ENCODE data around the gene CCDC85A.

CCDC85A gene

DNA sequence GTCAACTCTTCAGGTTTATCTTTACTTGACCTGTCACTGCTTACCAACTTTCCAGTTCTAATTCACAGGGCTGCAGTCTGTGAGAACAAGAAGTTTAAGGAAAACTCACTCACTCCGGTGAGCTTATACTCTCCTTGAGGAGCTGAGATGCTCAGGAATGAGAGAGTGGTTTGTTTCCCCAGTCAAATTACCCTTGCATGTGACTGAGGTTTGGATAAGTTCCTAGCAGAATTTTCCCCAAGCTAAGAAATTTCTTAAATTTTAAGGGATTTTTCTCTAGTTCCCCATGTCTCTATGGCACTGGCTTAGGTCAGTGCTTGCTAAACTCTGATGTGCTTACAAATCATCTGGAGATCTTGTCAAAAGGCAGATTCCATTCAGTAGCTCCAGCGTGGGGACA is 12.8 kb upstream of the CCDC85A start:
- no peaks in the 10 kb centered on the region for H3K36me3 ChIP-seq (ENCODE audit: insufficient read depth, low read length)
- no peak overlapping the region for H3K4me3 ChIP-seq (ENCODE audit: low read length)
- no peak overlapping the region for H3K9ac ChIP-seq (ENCODE audit: low read depth, low read length)
- 100% methylated on average over 1 of the region's 2 CpGs for WGBS
- peaks cover 55% of the 10 kb centered on the region for H3K27me3 ChIP-seq (ENCODE audit: insufficient read depth, low read length)
- no peaks in the 10 kb centered on the region for H3K4me1 ChIP-seq (ENCODE audit: insufficient read depth, low read length)
- no peaks in the 10 kb centered on the region for H3K9me3 ChIP-seq (ENCODE audit: insufficient read depth, low read depth, low read length)
- H3K27ac ChIP-seq (ENCODE audit: low read depth, low read length) = no peak overlapping the region

DNA sequence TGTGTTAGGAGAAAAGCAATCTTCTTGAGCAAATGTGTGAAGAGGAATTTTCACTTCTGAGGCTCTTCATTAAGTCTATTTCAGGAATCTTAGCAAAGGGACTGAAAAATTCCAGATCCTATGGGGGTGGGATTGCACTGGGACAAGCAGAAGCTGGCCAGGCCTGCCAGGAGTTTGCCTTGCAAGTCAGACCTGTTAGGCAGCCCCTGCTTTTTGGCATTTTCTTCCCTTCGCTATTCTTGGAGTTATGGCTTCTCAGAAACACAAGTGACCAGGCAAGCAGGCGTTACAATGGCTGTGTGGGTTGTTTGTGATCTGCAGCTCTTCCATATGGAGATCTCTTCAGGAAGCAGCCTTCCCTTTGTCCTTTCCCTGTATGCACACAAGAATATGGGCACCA is 8.0 kb upstream of the CCDC85A start:
- H3K36me3 ChIP-seq (ENCODE audit: insufficient read depth, low read length) = no peaks in the 10 kb centered on the region
- H3K9me3 ChIP-seq (ENCODE audit: insufficient read depth, low read depth, low read length) = no peaks in the 10 kb centered on the region
- no peak overlapping the region for H3K9ac ChIP-seq (ENCODE audit: low read depth, low read length)
- no peak overlapping the region for H3K27ac ChIP-seq (ENCODE audit: low read depth, low read length)
- H3K4me3 ChIP-seq (ENCODE audit: low read length) = no peak overlapping the region
- WGBS = 63% methylated on average over 2 of the region's 2 CpGs
- peaks cover 73% of the 10 kb centered on the region for H3K27me3 ChIP-seq (ENCODE audit: insufficient read depth, low read length)
- no peaks in the 10 kb centered on the region for H3K4me1 ChIP-seq (ENCODE audit: insufficient read depth, low read length)

DNA sequence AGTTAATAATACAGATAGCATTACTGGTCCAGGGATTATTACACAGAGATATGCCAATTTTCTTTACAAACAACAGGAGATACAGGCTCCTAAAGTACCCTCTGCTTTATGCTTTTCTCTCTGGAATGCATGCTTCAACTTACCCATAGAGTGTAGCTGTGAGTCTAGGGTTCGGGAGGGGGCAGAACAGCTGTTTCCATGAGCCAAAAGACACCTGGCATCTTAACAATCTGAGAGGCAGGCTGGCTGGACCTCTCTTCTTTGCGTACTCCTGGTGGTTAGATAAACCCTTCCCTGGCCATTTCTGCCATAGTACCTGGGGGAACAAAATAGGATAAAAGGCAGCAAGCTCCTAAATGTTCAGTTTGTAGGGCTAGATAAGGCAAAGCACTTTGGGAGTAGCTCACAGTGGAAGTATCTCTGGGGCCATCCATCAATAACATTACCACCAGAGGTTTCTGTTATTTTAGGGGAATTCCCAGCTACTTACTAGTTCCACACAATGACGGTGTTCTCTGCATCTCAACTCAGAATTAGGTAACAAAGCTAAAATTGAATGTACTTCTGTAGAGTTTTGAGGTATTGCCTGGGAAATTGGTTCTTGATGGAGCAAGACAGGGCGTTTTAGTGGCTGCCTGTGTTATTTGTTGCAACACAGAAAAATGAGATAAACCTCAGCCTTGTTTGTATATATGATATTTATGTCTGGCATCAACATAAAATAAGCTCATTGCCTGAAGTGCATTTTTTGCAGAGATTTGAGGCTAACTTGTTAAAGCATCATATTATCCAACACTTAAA is 6.2 kb upstream of the CCDC85A start:
- no peak overlapping the region for H3K27ac ChIP-seq (ENCODE audit: low read depth, low read length)
- no peak overlapping the region for H3K4me3 ChIP-seq (ENCODE audit: low read length)
- 0 out of 2 replicates have a peak, but pooled peaks cover under 1% of the 10 kb centered on the region for H3K4me1 ChIP-seq (ENCODE audit: insufficient read depth, low read length)
- H3K36me3 ChIP-seq (ENCODE audit: insufficient read depth, low read length) = no peaks in the 10 kb centered on the region
- no peaks in the 10 kb centered on the region for H3K9me3 ChIP-seq (ENCODE audit: insufficient read depth, low read depth, low read length)
- 51% methylated on average over 3 of the region's 4 CpGs for WGBS
- peaks cover 77% of the 10 kb centered on the region for H3K27me3 ChIP-seq (ENCODE audit: insufficient read depth, low read length)
- no peak overlapping the region for H3K9ac ChIP-seq (ENCODE audit: low read depth, low read length)

DNA sequence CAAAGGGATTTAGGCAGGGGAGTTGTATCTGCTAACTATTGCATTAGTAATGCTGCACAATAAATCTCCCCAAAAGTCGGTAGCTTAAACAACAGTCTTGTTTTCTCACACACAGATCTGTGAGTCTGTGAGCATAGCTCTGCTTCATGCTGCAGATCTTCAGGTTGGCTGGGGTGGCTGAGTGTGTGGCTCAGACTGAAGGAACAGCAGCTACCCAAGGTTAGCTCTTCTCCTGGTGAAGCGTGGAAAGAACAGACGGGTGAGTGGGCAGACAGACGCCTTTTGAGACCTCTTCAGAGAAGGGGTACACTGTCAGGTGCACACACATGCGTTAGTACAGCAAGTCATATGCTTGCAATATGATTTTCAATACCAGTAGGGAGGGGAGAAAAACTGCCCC is 3.9 kb upstream of the CCDC85A start:
- 77% methylated on average over 5 of the region's 5 CpGs for WGBS
- H3K27ac ChIP-seq (ENCODE audit: low read depth, low read length) = no peak overlapping the region
- no peak overlapping the region for H3K4me3 ChIP-seq (ENCODE audit: low read length)
- H3K4me1 ChIP-seq (ENCODE audit: insufficient read depth, low read length) = peaks cover 6% of the 10 kb centered on the region; the same call in 1 of the 2 replicates
- no peaks in the 10 kb centered on the region for H3K9me3 ChIP-seq (ENCODE audit: insufficient read depth, low read depth, low read length)
- H3K27me3 ChIP-seq (ENCODE audit: insufficient read depth, low read length) = peaks cover 100% of the 10 kb centered on the region
- no peaks in the 10 kb centered on the region for H3K36me3 ChIP-seq (ENCODE audit: insufficient read depth, low read length)
- no peak overlapping the region for H3K9ac ChIP-seq (ENCODE audit: low read depth, low read length)

DNA sequence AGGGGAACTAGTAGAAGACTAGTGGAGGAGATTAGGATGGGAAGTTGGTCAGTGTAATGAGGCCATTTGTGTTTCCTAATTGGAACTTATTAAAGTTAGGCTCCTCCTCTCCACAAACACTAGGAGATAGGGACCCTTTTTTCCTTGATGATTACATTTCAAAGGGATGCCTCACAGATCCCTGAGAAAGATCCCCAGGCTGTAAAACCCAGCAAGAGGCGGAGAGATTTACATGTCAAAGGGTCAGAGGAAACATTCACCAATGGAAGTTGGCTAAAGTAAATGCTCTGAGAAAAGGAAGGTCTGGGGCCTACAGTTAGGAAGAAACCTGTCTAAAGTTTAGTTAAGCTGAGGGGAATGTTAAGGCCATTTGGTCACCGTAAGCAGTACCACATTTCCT is 1.4 kb upstream of the CCDC85A start:
- H3K4me3 ChIP-seq (ENCODE audit: low read length) = no peak overlapping the region
- peaks cover 100% of the 10 kb centered on the region for H3K27me3 ChIP-seq (ENCODE audit: insufficient read depth, low read length)
- peaks cover 12% of the 10 kb centered on the region; the same call in 1 of the 2 replicates for H3K4me1 ChIP-seq (ENCODE audit: insufficient read depth, low read length)
- 0% methylated on average over 2 of the region's 2 CpGs for WGBS
- no peaks in the 10 kb centered on the region for H3K9me3 ChIP-seq (ENCODE audit: insufficient read depth, low read depth, low read length)
- H3K9ac ChIP-seq (ENCODE audit: low read depth, low read length) = no peak overlapping the region
- no peaks in the 10 kb centered on the region for H3K36me3 ChIP-seq (ENCODE audit: insufficient read depth, low read length)
- no peak overlapping the region for H3K27ac ChIP-seq (ENCODE audit: low read depth, low read length)

DNA sequence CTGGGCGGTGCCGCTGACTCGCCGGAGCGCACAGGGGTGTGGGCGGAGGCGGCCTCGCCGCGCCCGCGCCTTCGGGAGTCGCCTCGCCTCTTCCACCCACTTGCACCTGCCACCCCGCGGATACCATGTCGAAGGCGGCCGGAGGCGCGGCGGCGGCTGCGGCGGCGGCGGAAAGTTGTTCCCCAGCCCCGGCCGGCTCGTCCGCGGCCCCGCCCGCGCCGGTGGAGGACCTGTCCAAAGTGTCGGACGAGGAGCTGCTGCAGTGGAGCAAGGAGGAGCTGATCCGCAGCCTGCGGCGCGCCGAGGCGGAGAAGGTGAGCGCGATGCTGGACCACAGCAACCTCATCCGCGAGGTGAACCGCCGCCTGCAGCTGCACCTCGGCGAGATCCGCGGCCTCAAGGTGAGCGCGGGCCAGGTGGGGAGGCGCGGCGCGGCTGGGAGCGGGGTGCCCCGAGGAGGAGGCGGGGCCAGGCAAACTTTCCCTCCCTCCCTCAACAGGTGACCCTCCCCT is 766 bp downstream of the CCDC85A start:
- no peak overlapping the region for H3K9ac ChIP-seq (ENCODE audit: low read depth, low read length)
- H3K27ac ChIP-seq (ENCODE audit: low read depth, low read length) = no peak overlapping the region
- under 1% methylated on average over 64 of the region's 64 CpGs for WGBS
- H3K4me1 ChIP-seq (ENCODE audit: insufficient read depth, low read length) = peaks cover 12% of the 10 kb centered on the region; the same call in 1 of the 2 replicates
- H3K36me3 ChIP-seq (ENCODE audit: insufficient read depth, low read length) = no peaks in the 10 kb centered on the region
- H3K9me3 ChIP-seq (ENCODE audit: insufficient read depth, low read depth, low read length) = no peaks in the 10 kb centered on the region
- peak overlapping the region; percentile 60 for H3K4me3 ChIP-seq (ENCODE audit: low read length)
- H3K27me3 ChIP-seq (ENCODE audit: insufficient read depth, low read length) = peaks cover 100% of the 10 kb centered on the region

DNA sequence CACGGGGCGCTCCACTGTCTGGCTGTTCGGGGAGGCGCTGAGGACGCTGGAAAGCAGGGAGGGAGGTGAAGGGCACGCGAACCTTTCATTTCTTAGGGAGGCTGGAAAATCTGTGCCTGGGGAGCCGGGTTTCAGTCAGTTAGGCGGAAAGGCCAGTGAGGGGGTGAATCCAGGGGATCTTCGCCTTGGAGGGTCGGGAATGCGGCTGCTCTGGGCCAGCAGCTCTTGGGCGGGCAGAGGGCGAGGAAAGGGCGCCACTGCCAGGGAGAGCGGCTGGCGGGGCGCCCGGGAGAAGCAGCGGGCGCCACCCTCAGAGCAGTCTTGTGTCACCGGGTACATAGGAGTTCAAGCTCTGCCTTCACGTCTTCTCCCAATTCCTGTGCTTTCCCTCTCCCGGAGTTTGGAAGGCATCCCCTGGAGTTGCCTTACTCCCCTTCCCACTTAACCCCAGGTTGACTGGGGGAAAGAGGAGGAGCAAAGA is 1.4 kb downstream of the CCDC85A start:
- H3K27me3 ChIP-seq (ENCODE audit: insufficient read depth, low read length) = peaks cover 100% of the 10 kb centered on the region
- H3K4me1 ChIP-seq (ENCODE audit: insufficient read depth, low read length) = peaks cover 12% of the 10 kb centered on the region; the same call in 1 of the 2 replicates
- H3K27ac ChIP-seq (ENCODE audit: low read depth, low read length) = no peak overlapping the region
- peak overlapping the region; percentile 60 for H3K4me3 ChIP-seq (ENCODE audit: low read length)
- H3K36me3 ChIP-seq (ENCODE audit: insufficient read depth, low read length) = no peaks in the 10 kb centered on the region
- whole genome bisulfite sequencing = 2% methylated on average over 23 of the region's 24 CpGs
- no peak overlapping the region for H3K9ac ChIP-seq (ENCODE audit: low read depth, low read length)
- H3K9me3 ChIP-seq (ENCODE audit: insufficient read depth, low read depth, low read length) = no peaks in the 10 kb centered on the region

DNA sequence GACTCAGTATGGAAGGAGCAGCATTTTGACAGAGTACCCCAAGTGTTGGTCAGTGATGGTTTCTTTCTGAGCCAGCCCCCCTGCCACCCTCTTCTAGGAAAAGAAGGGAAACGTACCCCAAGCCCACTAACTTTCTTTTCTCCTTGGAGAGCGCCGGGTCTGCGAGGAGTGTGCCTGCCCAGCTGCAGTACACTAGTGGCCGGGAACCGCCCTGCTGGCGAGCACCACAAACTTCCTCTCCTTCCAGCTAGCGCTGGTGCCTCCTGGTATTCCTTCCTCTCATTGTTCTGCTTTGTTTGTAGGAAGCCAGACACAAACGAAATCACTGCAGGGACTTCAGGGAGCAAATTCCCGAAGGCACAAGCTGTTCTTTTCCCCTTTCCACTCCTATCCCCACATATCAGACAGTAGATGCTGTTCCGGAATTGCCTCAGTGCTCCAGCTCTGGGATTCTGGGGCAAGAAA is 1.8 kb downstream of the CCDC85A start:
- Histone ChIP-seq H3K4me1 (ENCODE audit: insufficient read depth, low read length) (peaks cover 12% of the 10 kb centered on the region; the same call in 1 of the 2 replicates), H3K9me3 (ENCODE audit: insufficient read depth, low read depth, low read length) (no peaks in the 10 kb centered on the region), H3K9ac (ENCODE audit: low read depth, low read length) (no peak overlapping the region), H3K27ac (ENCODE audit: low read depth, low read length) (no peak overlapping the region), H3K4me3 (ENCODE audit: low read length) (peak overlapping the region; percentile 60), H3K27me3 (ENCODE audit: insufficient read depth, low read length) (peaks cover 100% of the 10 kb centered on the region), H3K36me3 (ENCODE audit: insufficient read depth, low read length) (no peaks in the 10 kb centered on the region)
- WGBS = 3% methylated on average over 11 of the region's 11 CpGs

DNA sequence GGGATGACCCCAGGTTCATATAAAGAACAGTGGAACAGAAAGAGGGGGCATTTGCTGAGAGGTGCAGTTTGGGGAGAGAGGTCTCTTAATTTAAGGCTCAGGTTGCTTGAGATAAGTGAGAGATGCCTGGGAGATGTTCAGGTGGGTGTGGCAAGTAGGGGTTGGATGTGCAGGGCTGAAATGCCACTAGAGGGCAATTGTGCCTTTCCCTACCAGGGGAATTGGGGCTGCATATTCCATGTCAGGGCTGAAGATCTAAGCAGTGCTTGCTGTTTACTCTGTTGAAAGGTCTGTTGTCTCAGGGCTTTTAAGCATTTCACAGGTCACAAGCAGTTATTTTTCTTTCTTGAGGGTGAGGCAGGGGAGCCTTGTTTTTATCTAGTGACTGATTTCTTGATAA is 7.8 kb downstream of the CCDC85A start:
- peaks cover 67% of the 10 kb centered on the region for H3K27me3 ChIP-seq (ENCODE audit: insufficient read depth, low read length)

DNA sequence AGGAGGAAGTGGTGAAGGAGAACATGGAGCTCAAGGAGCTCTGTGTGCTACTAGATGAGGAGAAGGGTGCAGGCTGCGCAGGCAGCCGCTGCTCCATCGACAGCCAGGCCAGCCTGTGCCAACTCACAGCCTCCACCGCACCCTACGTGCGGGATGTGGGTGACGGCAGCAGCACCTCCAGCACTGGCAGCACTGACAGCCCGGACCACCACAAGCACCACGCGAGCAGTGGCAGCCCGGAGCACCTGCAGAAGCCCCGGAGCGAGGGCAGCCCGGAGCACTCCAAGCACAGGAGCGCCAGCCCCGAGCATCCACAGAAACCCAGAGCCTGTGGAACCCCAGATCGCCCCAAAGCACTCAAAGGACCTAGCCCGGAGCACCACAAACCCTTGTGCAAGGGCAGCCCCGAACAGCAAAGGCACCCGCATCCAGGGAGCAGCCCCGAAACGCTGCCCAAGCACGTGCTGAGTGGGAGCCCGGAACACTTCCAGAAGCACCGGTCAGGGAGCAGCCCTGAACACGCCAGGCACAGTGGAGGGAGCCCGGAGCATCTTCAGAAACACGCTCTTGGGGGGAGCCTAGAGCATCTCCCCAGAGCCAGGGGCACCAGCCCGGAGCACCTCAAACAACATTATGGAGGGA is 9.0 kb downstream of the CCDC85A start:
- Histone ChIP-seq H3K36me3 (ENCODE audit: insufficient read depth, low read length) (no peaks in the 10 kb centered on the region), H3K9ac (ENCODE audit: low read depth, low read length) (no peak overlapping the region), H3K27ac (ENCODE audit: low read depth, low read length) (no peak overlapping the region), H3K4me1 (ENCODE audit: insufficient read depth, low read length) (no peaks in the 10 kb centered on the region), H3K27me3 (ENCODE audit: insufficient read depth, low read length) (peaks cover 55% of the 10 kb centered on the region), H3K9me3 (ENCODE audit: insufficient read depth, low read depth, low read length) (no peaks in the 10 kb centered on the region), H3K4me3 (ENCODE audit: low read length) (no peak overlapping the region)
- WGBS = 90% methylated on average over 29 of the region's 29 CpGs

More for the DNA sequence above, 7.8 kb downstream of the CCDC85A start:
- H3K27ac ChIP-seq (ENCODE audit: low read depth, low read length) = no peak overlapping the region
- no peak overlapping the region for H3K4me3 ChIP-seq (ENCODE audit: low read length)
- no peaks in the 10 kb centered on the region for H3K9me3 ChIP-seq (ENCODE audit: insufficient read depth, low read depth, low read length)
- no peaks in the 10 kb centered on the region for H3K4me1 ChIP-seq (ENCODE audit: insufficient read depth, low read length)
- H3K36me3 ChIP-seq (ENCODE audit: insufficient read depth, low read length) = no peaks in the 10 kb centered on the region
- no peak overlapping the region for H3K9ac ChIP-seq (ENCODE audit: low read depth, low read length)

DNA sequence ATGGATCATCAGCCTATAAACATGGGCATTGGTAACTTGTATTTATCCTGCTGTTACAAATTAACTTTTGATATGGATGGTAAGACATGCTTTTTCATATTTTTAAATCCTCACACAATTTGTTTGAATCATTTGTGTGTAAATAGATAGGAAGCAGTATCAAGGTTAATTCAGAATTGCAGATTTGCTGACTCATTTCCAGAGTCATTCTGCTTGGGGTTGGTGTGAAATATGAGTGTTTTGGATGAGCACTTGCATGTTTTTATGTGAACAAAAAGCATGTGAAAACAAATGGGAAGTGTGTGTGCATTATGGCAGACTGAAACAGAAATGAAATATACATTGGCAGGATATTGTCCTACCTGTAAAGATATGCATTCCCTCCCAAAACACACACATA is 11.8 kb downstream of the CCDC85A start:
- Histone ChIP-seq H3K9ac (ENCODE audit: low read depth, low read length) (no peak overlapping the region), H3K4me1 (ENCODE audit: insufficient read depth, low read length) (no peaks in the 10 kb centered on the region), H3K4me3 (ENCODE audit: low read length) (no peak overlapping the region), H3K9me3 (ENCODE audit: insufficient read depth, low read depth, low read length) (no peaks in the 10 kb centered on the region), H3K27me3 (ENCODE audit: insufficient read depth, low read length) (peaks cover 27% of the 10 kb centered on the region), H3K27ac (ENCODE audit: low read depth, low read length) (no peak overlapping the region), H3K36me3 (ENCODE audit: insufficient read depth, low read length) (no peaks in the 10 kb centered on the region)

Measured in HUES64 (cell line).